Nucleus accumbens (tissue), 56 donors: Measurements from ENCODE around the gene ZNRF1.
"Not testable (repeated sequence)": the region's sequence is repeated elsewhere in the genome, so short reads cannot be mapped to it uniquely, and the experiment has no call there.

ENCODE experiments used
- DNase-seq, 56 donors: peaks; one replicate each; lab custom pipeline; 2025; lab: John Stamatoyannopoulos, UW

Gene ZNRF1

DNA sequence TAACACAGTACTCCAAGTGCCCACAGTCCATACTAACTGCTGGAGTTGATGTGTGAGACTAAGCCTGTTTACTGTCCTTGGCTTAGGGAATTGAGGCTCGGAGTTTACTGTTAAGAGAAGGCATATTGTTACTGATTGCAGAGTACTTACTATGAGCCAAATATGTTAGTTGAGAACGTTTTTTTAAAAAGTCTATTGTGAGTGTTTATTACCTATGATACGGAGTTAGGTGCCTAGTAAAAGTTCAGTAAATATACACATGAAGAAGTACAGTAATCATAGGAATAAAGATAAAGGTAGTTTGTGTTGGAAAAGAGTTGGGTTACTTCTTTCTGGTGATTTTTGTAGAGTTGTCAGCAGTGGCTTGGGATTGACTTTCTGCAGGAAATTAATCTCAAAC is 25.4 kb downstream of the ZNRF1 start:
- DNase-seq: no peak

DNA sequence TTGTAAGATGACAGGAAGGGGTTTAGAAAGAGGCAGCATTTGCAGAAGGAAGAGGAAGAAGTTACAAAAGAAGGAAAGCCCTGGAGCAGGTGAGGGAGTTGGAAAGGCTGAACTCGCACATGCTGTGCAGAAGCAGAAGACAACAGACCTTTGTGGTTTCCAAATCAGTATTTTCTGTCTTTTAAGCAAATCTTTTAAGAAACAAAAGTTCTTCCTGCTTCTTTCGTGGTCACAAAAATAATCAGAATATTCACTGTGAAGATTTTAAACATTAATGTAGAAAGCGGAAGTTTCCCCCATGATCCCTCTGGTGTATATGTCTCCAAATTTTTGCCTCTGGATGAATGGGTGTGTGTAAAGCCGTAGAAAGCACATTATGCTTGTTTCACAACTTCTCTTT is 25.8 kb downstream of the ZNRF1 start:
- no peak for DNase-seq

DNA sequence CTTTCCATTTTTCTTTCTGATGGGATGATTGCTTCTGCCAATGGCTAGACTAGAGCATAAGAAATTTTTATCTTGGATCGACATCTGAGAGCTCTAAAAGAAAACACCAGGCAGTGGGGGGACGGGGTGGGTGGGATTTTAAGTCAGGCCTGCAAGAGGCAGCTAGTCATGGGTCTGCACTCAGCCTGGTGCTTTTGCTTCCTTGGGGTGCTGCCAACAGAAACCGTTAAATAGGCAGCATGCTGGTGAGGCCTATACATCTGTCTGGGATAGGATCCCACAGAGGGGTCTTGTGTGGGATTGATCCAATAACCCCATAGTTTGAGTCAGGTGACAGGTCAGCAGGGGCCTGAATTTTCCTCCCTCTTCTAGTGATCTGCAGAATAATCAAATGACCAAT is 26.9 kb downstream of the ZNRF1 start:
- no peak for DNase-seq

DNA sequence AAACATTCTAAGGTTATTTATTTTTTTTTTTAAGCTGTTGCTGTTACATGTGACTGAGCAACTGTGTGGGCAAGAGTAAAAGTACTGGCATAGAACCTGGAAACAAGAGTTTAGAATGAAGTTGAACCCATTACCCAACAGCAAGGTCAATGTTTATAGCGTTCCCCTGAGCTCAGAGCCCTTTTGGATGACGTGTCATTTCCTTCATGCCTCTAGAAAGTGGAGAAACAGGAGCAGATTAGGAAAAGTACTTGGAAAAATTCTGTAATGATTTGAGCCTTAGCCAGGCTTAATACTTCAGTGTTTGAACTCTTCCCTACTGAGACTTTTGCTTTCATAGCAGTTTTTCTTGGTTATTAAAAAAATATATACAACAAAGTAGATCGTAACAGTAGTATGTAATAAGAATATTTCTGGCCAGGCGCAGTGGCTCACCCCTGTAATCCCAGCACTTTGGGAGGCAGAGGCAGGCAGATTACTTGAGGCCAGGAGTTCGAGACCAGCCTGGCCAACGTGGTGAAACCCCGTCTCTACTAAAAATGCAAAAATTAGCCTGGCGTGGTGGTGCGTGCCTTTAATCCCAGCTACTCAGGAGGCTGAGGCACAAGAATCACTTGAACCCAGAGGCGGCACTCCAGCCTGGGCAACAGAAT is 27.5 kb downstream of the ZNRF1 start:
- not testable (repeated sequence) for DNase-seq

DNA sequence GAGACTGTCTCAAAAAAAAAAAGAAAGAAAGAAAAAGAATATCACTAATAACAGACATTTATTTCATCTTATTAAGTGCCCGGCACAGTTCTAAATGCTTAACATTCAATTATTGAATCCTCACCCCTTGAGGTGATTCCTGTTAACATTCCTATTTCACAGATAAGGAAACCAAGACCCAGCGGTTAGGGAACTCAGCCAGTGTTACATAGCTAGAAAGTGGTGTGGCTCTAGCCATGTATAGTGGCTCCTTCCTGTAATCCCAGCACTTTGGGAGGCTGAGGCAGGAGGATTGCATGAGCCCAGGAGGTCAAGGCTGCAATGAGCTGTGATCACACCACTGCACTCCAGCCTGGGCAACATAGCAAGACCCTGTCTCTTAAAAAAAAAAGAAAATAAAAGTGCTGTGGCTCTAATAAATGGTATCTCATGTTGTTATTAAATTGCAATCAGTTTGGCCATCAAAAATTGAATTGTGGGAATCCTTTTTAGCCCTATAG is 28.1 kb downstream of the ZNRF1 start:
- no peak for DNase-seq

DNA sequence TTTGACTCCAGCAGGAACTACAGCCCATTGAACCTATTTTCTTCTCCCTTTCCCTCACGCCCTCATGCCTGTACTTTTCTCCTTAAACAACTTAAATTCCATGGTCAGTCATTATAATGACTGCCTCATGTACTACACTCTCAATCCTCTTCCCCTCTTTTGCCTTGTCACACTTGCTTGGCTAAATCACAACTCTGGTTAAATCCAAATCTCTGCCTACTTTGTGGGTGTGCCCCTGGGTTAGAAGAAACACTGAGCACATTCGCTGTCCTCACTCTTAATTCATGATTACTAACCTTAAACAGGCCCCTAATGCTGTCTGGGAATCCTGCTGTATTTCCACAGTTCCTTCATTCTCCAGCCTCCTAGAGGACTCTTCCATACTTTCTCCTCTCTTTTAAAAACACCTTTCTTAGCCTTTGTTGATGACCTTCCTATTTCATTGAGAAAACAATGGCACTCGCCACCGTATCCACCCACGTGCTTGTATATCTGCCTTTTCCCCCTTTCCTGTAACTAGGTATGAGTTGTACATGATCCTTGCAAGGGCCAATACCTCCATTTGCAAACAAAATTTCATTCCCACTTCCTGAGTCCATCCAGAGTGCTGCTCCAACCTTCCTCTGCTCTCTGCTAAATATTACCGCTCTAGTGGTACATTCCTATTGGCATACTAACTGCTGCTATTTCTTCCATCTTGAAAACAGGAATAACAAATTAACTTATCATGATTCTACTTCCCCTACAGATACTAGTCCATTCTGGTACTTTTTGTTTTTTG is 28.9 kb downstream of the ZNRF1 start:
- no peak for DNase-seq

DNA sequence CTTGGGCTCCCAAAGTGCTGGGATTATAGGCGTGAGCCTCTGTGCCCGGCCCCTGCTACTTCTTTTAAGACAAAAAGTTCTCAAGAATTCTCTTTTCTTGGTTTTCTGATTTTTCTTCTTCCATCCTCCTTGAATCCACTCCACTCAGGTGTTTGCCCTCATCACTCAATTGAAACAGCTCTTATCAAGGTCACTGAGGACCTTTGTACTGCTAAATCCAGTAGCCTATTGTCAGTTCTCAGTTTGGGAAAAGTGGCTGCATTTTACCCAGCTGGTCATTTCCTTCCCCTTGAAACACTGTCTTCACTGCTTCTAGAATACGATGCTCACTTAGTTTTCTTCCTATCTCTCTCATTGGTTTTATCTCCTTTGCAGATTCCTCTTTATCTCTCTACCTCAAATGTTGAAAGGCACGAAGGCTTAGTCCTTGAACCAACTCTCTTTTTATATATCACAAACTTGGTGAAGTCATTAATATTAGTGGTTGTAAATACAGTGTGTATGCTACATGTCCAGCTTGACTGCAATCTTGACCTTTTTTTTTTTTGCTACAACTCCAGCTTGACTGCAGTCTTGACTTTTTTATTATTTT is 29.8 kb downstream of the ZNRF1 start:
- no peak for DNase-seq

DNA sequence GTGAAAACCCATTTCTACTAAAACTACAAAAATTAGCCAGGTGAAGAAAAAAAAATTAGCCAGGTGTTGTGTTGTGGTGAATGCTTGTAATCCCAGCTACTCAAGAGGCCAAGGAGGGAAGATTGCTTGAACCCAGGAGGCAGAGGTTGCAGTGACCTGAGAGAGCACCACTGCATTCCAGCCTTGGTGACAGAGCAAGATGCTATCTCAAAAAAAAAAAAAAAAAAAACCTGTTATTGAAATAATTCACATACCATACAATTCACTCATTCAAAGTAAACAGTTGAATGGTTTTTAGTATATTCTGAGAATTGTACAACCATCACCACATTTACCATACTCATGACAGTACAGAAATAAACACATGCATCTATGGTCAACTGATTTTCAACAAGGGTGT is 31.0 kb downstream of the ZNRF1 start:
- DNase-seq: no peak

DNA sequence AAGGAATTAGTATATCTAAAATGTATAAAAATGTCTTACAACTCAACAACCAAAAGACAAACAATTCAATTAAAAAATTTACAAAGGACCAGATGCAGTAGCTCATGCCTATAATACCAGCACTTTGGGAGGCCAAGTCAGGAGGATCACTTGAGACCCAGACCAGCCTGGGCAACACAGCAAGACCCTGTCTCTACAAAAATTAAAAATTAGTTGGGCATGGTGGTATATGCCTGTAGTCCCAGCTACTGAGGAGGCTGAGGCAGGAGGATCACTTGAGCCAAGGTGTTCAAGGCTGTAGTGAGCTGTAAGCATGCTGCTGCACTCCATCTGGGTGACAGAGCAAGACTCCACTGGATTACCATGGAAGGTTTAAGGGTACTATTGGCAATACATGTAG is 33.8 kb downstream of the ZNRF1 start:
- DNase-seq: no peak

DNA sequence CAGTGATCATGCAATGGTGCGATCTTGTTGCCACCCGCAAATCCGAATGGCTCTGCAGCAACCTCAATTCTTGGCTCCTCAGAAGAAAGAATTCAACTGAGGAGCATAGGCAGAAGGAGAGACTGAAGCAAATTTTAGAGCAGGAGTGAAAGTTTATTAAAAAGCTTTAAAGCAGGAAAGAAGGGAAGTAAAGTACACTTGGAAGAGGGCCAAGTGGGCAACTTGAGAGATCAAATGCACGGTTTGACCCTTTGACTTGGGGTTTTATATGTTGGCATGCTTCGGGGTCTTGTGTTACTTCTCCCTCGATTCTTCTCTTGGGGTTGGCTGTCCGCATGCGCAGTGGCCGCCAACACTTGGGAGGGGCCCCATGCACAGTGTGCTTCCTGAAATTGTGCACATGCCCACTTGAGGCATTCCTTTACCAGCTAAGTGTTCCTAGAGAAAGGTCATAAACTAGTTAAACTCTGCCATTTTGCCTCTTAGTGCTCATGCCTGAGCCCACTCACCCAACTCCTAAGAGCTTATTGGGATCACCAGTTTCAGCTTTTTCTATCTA is 36.7 kb downstream of the ZNRF1 start:
- DNase-seq: no peak

DNA sequence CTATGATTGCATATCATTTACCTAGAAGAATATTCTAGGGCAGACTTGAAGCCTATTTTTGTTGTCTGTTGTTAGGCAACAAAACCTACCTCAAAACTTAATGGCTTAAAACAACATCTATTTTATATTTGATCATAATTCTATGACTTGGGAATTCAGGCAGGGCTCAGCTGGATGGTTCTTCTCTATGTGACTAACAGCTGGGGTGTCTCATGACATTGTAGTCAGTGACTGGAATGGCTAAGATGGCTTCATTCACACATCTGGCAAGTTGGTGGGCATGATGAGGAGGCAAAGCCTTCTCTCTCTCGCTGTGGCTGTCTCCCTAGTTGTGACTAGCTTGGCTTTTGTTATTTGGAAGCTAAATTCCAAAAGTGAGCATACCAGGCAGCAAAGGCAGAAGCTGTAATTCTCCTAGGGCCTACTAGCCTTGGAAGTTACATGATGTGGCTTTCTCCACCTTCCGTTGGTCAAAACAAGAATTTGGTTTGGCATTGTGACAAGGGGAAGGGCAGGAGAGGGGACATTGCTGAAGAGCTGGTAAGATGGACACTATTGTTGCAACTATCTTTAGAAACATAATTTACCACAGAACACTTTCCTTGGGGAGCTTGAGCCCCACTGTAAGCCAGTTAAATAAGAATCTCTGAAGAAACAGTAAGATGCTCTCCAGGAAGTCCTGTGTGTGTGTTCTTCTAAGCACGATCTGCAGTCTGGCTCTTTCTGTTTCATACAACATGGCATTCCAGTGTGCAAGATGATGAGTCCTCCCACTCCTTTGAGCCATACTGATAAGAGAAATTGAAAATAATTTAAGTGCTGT is 39.4 kb downstream of the ZNRF1 start:
- no peak for DNase-seq

DNA sequence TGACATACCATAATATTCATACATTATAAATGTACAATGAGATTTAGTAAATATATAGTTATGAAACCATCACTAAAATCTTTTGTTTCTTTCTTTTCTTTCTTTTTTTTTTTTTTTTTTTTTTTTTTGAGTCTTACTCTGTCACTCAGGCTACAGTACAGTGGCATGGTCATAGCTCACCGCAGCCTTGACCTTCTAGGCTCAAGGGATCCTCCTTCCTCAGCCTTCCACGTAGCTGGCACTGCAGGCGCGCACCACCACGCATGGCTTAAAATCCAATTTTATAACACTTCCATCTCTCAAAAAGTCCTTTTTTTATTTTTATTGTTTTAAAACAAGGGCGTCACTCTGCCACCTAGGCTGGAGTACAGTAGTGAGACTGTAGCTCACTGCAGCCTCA is 41.1 kb downstream of the ZNRF1 start:
- no peak for DNase-seq

DNA sequence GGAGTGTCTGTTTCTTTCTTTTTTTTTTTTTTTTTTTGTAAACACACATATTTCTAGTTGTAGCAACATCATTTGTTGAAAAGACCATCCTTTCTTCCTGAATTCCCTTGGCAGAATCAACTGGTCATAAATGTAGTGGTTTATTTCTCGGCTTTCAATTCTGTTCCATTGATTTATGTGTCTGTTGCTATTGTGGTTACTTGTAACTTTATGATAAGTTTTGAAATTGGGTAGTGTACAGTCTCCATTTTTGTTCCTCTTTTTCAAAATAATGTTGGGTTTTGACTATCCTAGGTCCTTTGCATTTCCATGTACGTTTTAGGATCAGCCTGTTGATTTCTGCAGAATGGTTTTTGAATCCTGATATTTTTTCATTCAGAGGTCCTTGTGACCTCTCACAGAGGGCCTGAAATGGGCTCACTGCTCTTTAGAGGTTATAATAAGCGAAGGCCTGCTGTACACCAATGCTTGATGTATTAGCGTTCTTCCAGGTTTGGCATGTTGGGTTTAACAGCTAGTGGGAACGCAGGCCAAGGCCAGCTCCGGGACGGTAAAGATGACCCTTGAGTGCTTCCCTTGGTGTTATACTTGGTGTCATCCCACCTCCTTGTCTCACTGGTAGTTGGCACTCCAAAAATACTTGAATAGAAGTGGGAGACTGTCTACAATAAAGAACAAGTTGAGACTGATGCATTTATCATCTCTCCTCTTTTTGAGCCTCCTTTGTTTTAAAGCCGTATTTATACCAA is 43.8 kb downstream of the ZNRF1 start:
- DNase-seq: no peak

DNA sequence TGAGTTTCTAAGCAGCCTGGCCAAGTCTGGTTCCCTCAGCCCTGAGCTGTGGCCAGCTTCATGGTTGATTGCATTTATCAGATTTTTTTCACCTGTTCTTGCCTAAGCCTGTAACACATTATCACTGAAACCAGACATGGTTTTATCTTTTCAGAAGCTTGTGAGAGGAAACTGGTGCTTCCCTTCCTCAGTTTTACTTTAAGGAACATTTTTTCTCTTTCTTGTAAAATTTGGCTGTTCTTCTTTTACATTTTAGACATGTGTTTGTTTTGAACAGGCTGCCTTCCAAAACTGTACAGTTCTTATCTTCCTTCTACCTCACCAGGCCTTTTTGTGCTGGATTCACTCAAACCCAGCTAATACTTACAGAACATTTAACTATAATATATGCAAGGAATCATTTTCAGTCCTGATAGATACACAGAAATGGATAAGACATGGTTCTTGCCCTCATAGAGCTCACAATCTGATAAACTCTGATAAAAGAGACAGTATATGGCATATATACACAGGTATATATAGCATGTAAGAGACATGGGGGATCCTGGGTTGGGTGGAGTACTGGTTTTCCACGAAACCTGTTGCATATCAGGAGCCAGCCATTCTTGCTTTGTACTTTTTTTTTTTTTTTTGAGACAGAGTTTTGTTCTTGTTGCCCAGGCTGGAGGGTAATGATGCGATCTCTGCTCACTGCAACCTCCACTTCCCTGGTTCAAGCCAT is 44.5 kb downstream of the ZNRF1 start:
- DNase-seq: no peak

DNA sequence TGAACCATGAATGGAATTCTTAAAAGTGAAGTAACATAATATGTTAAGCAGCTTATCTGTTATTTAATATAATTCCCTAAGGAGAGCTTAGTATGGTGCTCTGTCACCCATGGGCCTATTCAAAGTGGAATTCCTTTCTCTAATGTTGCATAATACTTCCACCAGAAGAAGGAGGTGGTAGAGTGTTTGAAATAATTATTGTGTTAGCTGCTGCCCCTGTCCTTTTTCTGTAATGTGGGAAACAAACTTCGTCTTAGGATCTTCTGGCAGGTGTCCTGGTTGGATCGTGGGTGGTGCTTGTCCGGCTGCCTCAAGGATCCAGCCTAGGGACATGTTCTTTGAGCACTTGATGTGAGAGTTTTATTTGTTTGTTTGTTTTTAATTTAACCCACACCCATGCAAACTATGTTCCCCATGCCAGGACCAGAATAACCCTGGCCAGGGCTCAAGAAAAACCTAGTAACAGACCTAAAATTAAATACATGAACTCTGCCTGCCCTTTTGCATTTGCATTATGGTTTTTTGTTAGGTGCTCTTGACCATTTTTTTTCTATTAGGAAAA is 46.1 kb downstream of the ZNRF1 start:
- peak in 2 of 56 donors; percentile 2 to 5 for DNase-seq

DNA sequence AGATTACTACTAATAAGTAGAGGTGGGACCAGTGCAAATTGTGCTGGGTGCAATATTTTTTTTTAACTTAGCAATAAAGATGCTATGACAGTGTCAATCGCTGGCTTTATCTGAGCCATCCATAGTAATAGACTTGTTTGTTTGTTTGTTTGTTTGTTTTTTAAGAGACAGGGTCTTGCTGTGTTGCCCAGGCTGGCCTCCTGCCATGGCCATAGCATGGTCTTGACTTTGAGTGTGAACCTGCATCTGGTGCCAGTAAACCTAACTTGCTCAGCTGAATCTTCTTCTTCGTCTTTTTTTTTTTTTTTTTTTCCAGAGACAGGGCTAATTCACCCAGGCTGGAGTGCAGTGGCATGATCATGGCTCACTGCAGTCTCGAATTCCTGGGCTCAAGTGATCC is 46.6 kb downstream of the ZNRF1 start:
- no peak for DNase-seq

DNA sequence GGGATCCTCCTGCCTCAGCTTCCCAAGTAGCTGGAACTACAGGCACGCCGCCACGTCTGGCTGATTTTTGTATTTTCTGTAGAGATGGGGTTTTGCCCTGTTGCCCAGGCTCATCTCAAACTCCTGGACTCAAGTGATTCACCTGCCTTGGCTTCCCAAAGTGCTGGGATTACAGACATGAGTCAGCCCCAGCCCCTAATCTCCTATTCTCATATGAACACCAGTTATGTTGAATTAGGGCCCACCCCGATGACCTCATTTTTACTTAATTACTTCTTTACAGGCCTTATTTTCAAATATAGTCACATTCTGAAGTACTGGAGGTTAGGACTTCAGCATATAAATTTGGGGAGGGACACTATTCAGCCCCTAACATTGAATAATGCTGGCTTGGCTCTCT is 49.2 kb downstream of the ZNRF1 start:
- no peak for DNase-seq

DNA sequence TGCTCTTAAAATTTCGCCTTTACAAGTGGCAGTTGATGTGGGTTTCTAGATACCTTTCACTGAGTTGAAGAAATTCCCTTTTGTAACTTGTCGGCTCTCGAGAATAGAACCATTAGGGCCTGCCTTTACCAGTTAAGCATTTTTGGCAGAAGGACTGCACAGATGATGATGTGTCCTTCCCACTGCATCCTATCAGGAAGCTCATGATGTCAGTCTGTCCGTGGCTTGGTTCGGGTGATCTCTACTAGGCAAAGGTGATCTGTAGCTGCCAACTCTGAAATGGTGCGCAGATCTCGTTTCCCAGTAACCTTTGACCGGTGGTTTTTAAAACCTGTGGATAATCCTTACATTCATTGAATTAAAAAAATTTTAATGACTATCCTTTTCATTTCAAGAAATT is 49.7 kb downstream of the ZNRF1 start:
- no peak for DNase-seq
